Activated CD4-positive, CD25-positive, alpha-beta regulatory T cell (primary cell): ENCODE data around the gene TAF3.
"Not testable (repeated sequence)": the region's sequence is repeated elsewhere in the genome, so short reads cannot be mapped to it uniquely, and the experiment has no call there.

ENCODE experiments used
- DNase-seq, 4 experiments: peaks; one replicate each; lab custom pipeline; 2025; lab: John Stamatoyannopoulos, UW

TAF3 gene

GRCh38 chr10:7811743-7812142 is 6.6 kb upstream of the TAF3 start:
- not testable (repeated sequence) for DNase-seq

- DNase-seq = no peak
Observed at GRCh38 chr10:7813481-7813880, 4.8 kb upstream of the TAF3 start.

GRCh38 chr10:7817576-7817975 is 729 bp upstream of the TAF3 start:
- DNase-seq = no peak

GRCh38 chr10:7817984-7818294 is 366 bp upstream of the TAF3 start:
- no peak for DNase-seq

DNA sequence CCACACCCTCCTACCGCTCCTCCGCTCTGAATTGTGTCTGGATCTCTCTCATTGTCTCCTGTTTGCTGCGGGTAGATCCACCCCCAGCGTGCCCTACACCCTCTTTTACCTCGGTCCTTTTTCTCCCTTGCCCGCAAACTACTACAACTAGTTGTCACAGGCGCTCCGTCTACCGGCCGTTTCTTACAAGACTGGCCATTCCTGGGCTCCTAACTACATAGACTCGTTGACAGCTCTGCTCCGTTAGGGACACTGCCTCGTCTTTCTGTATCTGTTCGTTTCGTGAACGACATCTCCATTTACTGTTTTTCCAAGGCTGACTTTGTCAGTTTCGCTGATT is 786 bp downstream of the TAF3 start:
- DNase-seq = no peak

- no peak for DNase-seq
Observed at GRCh38 chr10:7824251-7824650, 5.9 kb downstream of the TAF3 start.

- no peak for DNase-seq
Observed at GRCh38 chr10:7826971-7827370, 8.7 kb downstream of the TAF3 start.

GRCh38 chr10:7829289-7829834 is 11.1 kb downstream of the TAF3 start:
- DNase-seq = no peak

- no peak for DNase-seq
Observed at GRCh38 chr10:7832060-7832459, 13.8 kb downstream of the TAF3 start.

- DNase-seq = no peak
Observed at GRCh38 chr10:7833210-7833609, 14.9 kb downstream of the TAF3 start.

GRCh38 chr10:7834262-7834661 is 16.0 kb downstream of the TAF3 start:
- DNase-seq = no peak

DNA sequence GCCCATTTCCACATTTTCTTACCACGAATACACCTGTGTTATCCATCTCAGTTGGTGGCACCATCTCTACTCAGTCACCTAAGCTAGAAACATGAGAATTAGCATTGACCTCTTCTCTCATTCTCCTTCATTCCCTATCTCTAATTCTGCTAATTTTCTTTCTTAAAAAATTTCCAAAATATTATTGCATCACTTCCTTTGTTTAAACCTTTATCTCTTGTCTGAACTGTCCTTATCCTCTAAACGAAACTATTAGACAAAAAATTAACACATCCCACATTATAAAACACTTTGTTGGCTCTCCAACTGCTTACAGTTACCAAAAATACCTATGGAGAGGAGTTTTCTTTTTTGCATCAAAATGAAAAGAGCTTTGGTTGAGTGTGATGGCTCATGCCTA is 18.3 kb downstream of the TAF3 start:
- no peak for DNase-seq

DNA sequence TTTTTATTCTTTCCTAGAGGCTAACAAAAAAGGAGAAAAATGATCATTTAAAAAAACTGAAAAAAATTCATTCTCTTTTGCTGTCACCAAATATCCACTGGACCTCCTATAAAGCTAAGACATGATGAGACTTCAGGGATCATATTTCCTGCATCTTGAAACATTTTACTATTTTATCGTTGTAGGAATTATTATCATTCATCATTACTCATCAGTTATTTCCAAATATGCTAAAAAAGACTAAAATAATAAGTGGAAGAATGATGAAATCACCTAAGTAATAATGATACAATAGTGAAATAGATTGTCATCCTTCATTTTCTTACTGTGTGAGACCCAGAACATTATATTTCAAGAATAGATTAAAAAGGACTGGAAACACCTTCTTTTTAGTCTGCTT is 28.3 kb downstream of the TAF3 start:
- no peak for DNase-seq

GRCh38 chr10:7853226-7853842 is 35.0 kb downstream of the TAF3 start:
- no peak for DNase-seq

GRCh38 chr10:7853890-7854289 is 35.6 kb downstream of the TAF3 start:
- no peak for DNase-seq

DNA sequence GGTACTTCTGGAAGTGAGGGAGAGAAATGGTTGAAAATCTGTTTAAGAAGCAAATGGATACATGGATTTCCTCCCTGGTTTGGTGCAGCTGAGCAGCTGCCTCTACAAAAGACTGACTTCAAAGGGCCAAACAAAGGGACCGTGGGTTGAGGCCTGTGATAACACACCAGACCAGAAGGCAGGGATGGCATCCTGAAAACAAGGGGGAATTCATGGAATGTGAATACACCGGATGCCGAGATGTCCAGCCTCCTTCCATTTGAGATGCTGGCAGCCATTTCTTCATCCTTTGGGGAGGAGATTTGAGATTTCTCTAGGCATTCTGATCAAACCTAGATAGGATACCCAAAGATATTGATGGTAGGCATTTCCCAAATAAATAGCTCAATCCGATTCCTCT is 36.9 kb downstream of the TAF3 start:
- DNase-seq = no peak

GRCh38 chr10:7856678-7857077 is 38.4 kb downstream of the TAF3 start:
- DNase-seq = no peak

- DNase-seq = no peak
Observed at GRCh38 chr10:7857262-7857661, 39.0 kb downstream of the TAF3 start.

GRCh38 chr10:7861509-7862120 is 43.3 kb downstream of the TAF3 start:
- DNase-seq = no peak

DNA sequence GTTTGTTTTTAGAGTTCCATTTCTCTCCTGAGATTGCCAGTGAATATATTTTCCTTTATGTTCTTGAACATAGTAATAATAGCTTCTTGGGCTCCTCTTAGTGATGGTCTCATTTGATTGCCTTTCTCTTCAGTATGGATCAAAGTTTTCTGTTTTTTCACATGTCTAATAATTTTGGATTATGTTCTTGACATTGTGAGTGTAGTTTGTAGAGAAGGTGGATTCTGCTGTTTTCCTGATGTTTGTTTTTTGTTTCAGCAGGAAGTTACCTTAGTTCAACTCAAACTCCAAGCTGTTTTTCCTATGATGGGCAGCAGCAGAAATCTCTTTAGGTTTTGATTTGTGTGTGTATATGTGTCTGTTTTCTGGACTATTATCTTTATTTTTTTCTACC is 43.8 kb downstream of the TAF3 start:
- no peak for DNase-seq

DNA sequence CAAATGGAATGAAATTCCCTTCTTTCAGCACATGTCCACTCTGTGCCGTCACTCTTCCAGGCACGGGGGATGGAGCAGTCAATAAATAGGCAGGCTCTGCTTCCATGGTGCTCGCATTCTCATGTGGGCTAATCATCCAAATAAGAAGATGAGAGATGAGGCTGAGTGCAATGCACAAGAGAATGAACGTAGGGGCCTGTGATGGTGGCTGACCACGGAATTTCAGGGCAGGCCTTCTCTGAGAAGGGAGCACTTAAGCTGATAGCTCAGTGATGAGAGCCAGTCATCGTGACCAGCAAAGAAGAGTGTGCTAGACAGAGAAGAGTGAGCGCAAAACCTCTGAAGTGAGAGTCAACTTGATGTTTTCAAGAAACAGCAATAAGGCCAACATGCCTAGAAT is 47.9 kb downstream of the TAF3 start:
- DNase-seq = no peak

DNA sequence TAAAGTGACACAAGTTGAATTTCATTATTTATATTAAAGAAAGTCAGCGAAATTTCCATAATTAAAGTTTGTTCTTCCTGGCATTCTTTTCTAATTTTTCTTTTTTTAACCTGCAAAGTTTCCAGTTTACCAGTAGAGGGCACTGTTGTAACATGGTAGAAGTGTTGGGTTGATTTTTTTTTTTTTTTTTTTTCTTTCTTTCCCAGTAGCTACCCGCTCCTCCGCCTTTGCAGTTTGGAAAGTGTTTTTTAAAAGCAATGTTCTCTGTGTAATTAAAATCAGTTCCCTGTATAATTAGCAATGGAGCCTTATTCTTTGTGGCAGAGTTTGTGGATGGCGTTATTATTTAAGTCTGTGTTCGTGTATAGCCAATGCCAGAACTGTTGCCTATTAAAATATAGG is 53.7 kb downstream of the TAF3 start:
- no peak for DNase-seq

DNA sequence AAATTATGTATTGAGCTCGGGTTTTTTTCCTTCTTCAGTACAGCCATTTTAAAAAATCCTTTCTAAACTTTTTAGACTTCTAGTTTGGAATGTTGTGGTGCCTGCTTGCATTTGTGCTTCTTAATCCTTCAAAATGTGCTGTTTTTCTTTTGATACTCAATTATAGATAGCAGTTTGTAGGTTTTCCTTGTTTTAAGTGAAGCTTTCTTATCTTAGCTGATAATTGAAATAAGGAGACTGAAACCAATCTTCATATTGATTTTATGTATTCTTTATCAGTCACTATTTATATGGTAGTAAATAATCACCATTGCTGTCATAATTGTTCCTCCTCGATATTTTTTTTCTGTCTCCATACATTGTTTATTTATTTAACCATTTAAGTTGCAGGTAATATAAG is 56.6 kb downstream of the TAF3 start:
- no peak for DNase-seq

DNA sequence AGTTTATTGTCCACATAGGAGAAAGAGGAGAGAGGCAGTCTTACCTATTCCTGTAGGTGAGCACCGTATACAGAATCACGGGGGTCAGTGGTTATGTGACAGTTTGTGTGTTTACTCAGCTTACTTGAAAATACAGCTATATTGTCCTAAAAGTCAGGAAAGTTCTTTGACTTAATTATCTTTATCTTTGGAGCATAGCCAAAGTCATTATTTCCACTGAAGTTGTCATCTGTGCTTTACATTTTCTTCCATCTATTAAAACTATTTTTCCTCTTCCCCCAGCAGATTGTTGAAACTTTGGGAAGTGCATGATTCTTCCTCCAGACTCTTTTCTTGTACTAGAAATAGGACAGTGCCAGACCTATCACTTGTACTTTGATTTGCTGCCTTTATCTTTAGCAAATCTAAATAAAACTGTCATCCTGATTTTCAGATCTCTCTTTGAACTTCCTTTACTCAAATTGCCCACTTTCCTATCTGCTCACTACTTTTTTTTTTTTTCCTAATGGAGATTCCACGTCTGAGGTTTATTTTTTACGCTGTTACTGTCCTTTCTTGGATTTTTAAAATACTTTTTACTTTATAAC is 58.3 kb downstream of the TAF3 start:
- no peak for DNase-seq
